RWPE2 (cell line): Measurements from ENCODE around the gene PPARD.
A peak's percentile ranks its signal among the peaks of the same experiment; 100 is the strongest.

ENCODE experiments used
- ATAC-seq: fragments of 200-7000 bp; cut with Tn5 transposase; 3 replicates; pipeline ENCODE4 v1.9.1; 2021; ENCODE audit warnings: low read depth
- DNase-seq: peaks from one replicate; pipeline ENCODE4 v3.0.0-alpha.2; 2020; ENCODE audit warnings: low spot score
- H3K27ac ChIP-seq: fragments of 450-650 bp; 2 replicates; pipeline ENCODE4 v1.5.1; 2017; ENCODE audit warnings: mild to moderate bottlenecking; ENCODE audit not compliant: poor library complexity, severe bottlenecking
- H3K27me3 ChIP-seq: fragments of 250-450 bp; sonication (Bioruptor Pico); 2 replicates; pipeline ENCODE4 v1.5.1; 2021; ENCODE audit warnings: mild to moderate bottlenecking, moderate library complexity; ENCODE audit not compliant: insufficient read depth, poor library complexity, severe bottlenecking
- H3K36me3 ChIP-seq: fragments of 250-450 bp; sonication (Bioruptor Pico); 2 replicates; pipeline ENCODE4 v1.5.1; 2020; ENCODE audit warnings: low read depth, mild to moderate bottlenecking, moderate library complexity
- H3K4me1 ChIP-seq: fragments of 250-450 bp; sonication (Bioruptor Pico); 2 replicates; pipeline ENCODE4 v1.5.1; 2021; ENCODE audit warnings: mild to moderate bottlenecking, moderate library complexity; ENCODE audit not compliant: insufficient read depth, poor library complexity, severe bottlenecking
- H3K4me3 ChIP-seq: fragments of 250-450 bp; sonication (Bioruptor Pico); 2 replicates; pipeline ENCODE4 v1.5.1; 2021; ENCODE audit warnings: mild to moderate bottlenecking, moderate library complexity; ENCODE audit not compliant: severe bottlenecking
- H3K9me3 ChIP-seq: fragments of 250-450 bp; sonication (Bioruptor Pico); 2 replicates; pipeline ENCODE4 v1.5.1; 2021; ENCODE audit warnings: mild to moderate bottlenecking, moderate library complexity; ENCODE audit not compliant: severe bottlenecking
- CTCF ChIP-seq: fragments of 450-650 bp; IDR thresholded peaks from one replicate; pipeline ENCODE4 v1.5.1; 2017; ENCODE audit warnings: mild to moderate bottlenecking, moderate library complexity; ENCODE audit not compliant: poor library complexity, severe bottlenecking

The PPARD gene

GRCh38 chr6:35362200-35362599, 19.8 kb downstream of the PPARD start:
- ATAC-seq: no peak
- TF ChIP-seq CTCF: no peak
- Histone ChIP-seq H3K4me3 (no peak overlapping the region), H3K27ac (no peak overlapping the region), H3K4me1 (peaks cover 14% of the 10 kb centered on the region), H3K36me3 (no peaks in the 10 kb centered on the region), H3K27me3 (no peaks in the 10 kb centered on the region), H3K9me3 (no peaks in the 10 kb centered on the region)
- DNase-seq: no peak

- Histone ChIP-seq H3K36me3 (no peaks in the 10 kb centered on the region), H3K9me3 (no peaks in the 10 kb centered on the region), H3K4me3 (no peak overlapping the region), H3K4me1 (peaks cover 17% of the 10 kb centered on the region), H3K27me3 (no peaks in the 10 kb centered on the region), H3K27ac (no peak overlapping the region)
- ATAC-seq (no peak), DNase-seq (no peak)
- no peak for TF ChIP-seq CTCF
Observed at GRCh38 chr6:35363293-35363750, 21.0 kb downstream of the PPARD start.

- ATAC-seq (no peak), DNase-seq (no peak)
- Histone ChIP-seq H3K36me3 (no peaks in the 10 kb centered on the region), H3K27me3 (no peaks in the 10 kb centered on the region), H3K9me3 (no peaks in the 10 kb centered on the region), H3K4me3 (no peak overlapping the region), H3K27ac (peak overlapping the region; percentile 36), H3K4me1 (peaks cover 26% of the 10 kb centered on the region)
- TF ChIP-seq CTCF: no peak
Observed at GRCh38 chr6:35365594-35366203, 23.3 kb downstream of the PPARD start.

GRCh38 chr6:35366204-35366596, 23.8 kb downstream of the PPARD start:
- DNase-seq (no peak), ATAC-seq (no peak)
- no peaks in the 10 kb centered on the region for H3K27me3 ChIP-seq
- H3K27ac ChIP-seq: peak overlapping the region; percentile 36
- H3K4me3 ChIP-seq: no peak overlapping the region
- H3K9me3 ChIP-seq: no peaks in the 10 kb centered on the region
- H3K4me1 ChIP-seq: peaks cover 31% of the 10 kb centered on the region
- TF ChIP-seq CTCF: no peak
- no peaks in the 10 kb centered on the region for H3K36me3 ChIP-seq

- H3K27ac ChIP-seq: peak overlapping the region; percentile 96
Observed at GRCh38 chr6:35367646-35368037, 25.3 kb downstream of the PPARD start.

More at GRCh38 chr6:35367646-35368037, 25.3 kb downstream of the PPARD start:
- Histone ChIP-seq H3K27me3 (no peaks in the 10 kb centered on the region), H3K4me3 (no peak overlapping the region), H3K9me3 (no peaks in the 10 kb centered on the region), H3K4me1 (peaks cover 31% of the 10 kb centered on the region), H3K36me3 (no peaks in the 10 kb centered on the region)
- ATAC-seq: no peak
- TF ChIP-seq CTCF: no peak
- no peak for DNase-seq
